ENCODE results near the gene IGF2.
A peak's percentile ranks its signal among the peaks of the same experiment; 100 is the strongest.

Gene IGF2

GRCh38 chr11:2089536-2090165 lies 49.5 kb downstream of the IGF2 start:
- TF ChIP-seq CTCF (IDR thresholded peaks at IDR 0.05; ENCODE audit: low read length, missing control alignments) = no peak
- H3K4me3 ChIP-seq (replicated peaks; ENCODE audit: low read depth, low read length) = no peak overlapping the region
- DNase-seq (ENCODE audit: low read depth) = peak; percentile 25

GRCh38 chr11:2088746-2089535 lies 50.2 kb downstream of the IGF2 start:
- peak; percentile 14 for TF ChIP-seq CTCF (IDR thresholded peaks at IDR 0.05; ENCODE audit: low read length, missing control alignments)
- no peak for DNase-seq (ENCODE audit: low read depth)
- no peak overlapping the region for H3K4me3 ChIP-seq (replicated peaks; ENCODE audit: low read depth, low read length)

GRCh38 chr11:2088284-2088683 lies 50.9 kb downstream of the IGF2 start:
- TF ChIP-seq CTCF (IDR thresholded peaks at IDR 0.05; ENCODE audit: low read length, missing control alignments) = no peak
- no peak overlapping the region for H3K4me3 ChIP-seq (replicated peaks; ENCODE audit: low read depth, low read length)
- DNase-seq (ENCODE audit: low read depth) = no peak

GRCh38 chr11:2086239-2087040 lies 52.7 kb downstream of the IGF2 start:
- TF ChIP-seq CTCF (IDR thresholded peaks at IDR 0.05; ENCODE audit: low read length, missing control alignments) = no peak
- H3K4me3 ChIP-seq (replicated peaks; ENCODE audit: low read depth, low read length) = no peak overlapping the region
- no peak for DNase-seq (ENCODE audit: low read depth)

- DNase-seq (ENCODE audit: low read depth) = no peak
- no peak overlapping the region for H3K4me3 ChIP-seq (replicated peaks; ENCODE audit: low read depth, low read length)
- no peak for TF ChIP-seq CTCF (IDR thresholded peaks at IDR 0.05; ENCODE audit: low read length, missing control alignments)
Measured at GRCh38 chr11:2085251-2086066, 53.7 kb downstream of the IGF2 start.

GRCh38 chr11:2084721-2085120 lies 54.5 kb downstream of the IGF2 start:
- no peak for DNase-seq (ENCODE audit: low read depth)
- TF ChIP-seq CTCF (IDR thresholded peaks at IDR 0.05; ENCODE audit: low read length, missing control alignments) = no peak
- H3K4me3 ChIP-seq (replicated peaks; ENCODE audit: low read depth, low read length) = no peak overlapping the region
